OCI-LY7 (cell line): ENCODE measurements around the gene NTM. TPM values are rescaled to one million over a fixed set of nuclear protein-coding genes. Genes with fewer than 3 reads are reported as not detected.

Experiments
- BruUV-seq: library from RNA; stranded (reverse); fragments of 400-500 nt; replicated peaks from 2 replicates; lab custom pipeline; 2021; lab: Mats Ljungman, UMichigan
- CTCF ChIA-PET: fragments of 300-600 bp; sonication (Branson Sonifier 250); formaldehyde crosslinking; loops from one replicate; lab custom pipeline; 2022; ENCODE audit warnings: antibody characterized with exemption; ENCODE audit not compliant: unreplicated experiment; lab: Charles Lee
- POLR2A ChIA-PET: fragments of 300-600 bp; sonication (Branson Sonifier 250); formaldehyde crosslinking; loops from one replicate; lab custom pipeline; 2022; ENCODE audit warnings: antibody characterized with exemption; lab: Charles Lee
- DNase-seq: peaks from one replicate; pipeline ENCODE4 v3.0.0-alpha.2; 2015; ENCODE audit warnings: low spot score
- H2AFZ ChIP-seq: fragments of 200-600 bp; sonication (generic), shearing (Covaris generic); 2 replicates; pipeline ENCODE4 v1.6.1; 2014; ENCODE audit warnings: mild to moderate bottlenecking, antibody characterized with exemption, low read length, moderate library complexity
- H3K27ac ChIP-seq: fragments of 200-600 bp; sonication (generic); 2 replicates; pipeline ENCODE4 v1.5.1; 2014; ENCODE audit warnings: mixed run types, low read depth, mild to moderate bottlenecking, moderate library complexity, low read length, inconsistent platforms; ENCODE audit not compliant: poor library complexity, severe bottlenecking
- H3K36me3 ChIP-seq: fragments of 200-600 bp; sonication (generic); 2 replicates; pipeline ENCODE4 v1.6.1; 2014; ENCODE audit warnings: mild to moderate bottlenecking, antibody characterized with exemption, low read length, moderate library complexity, mixed read lengths; ENCODE audit not compliant: insufficient read depth
- H3K4me1 ChIP-seq: fragments of 200-600 bp; sonication (generic); 2 replicates; pipeline ENCODE4 v1.5.1; 2014; ENCODE audit warnings: mild to moderate bottlenecking, low read length; ENCODE audit not compliant: insufficient read depth, poor library complexity, severe bottlenecking
- H3K4me2 ChIP-seq: fragments of 200-600 bp; sonication (generic); 2 replicates; pipeline ENCODE4 v1.6.1; 2014; ENCODE audit warnings: mild to moderate bottlenecking, low read length
- H3K4me3 ChIP-seq: fragments of 200-600 bp; sonication (generic); 2 replicates; pipeline ENCODE4 v1.5.1; 2014; ENCODE audit warnings: mild to moderate bottlenecking, low read depth, low read length; ENCODE audit not compliant: poor library complexity, severe bottlenecking
- H3K79me2 ChIP-seq: fragments of 200-600 bp; sonication (generic); 2 replicates; pipeline ENCODE4 v1.6.1; 2016; ENCODE audit warnings: low read depth, mild to moderate bottlenecking, low read length, moderate library complexity, mixed read lengths; ENCODE audit not compliant: insufficient read depth
- H3K9me2 ChIP-seq: fragments of 200-600 bp; sonication (generic); 2 replicates; pipeline ENCODE4 v1.6.1; 2016; ENCODE audit warnings: mild to moderate bottlenecking, low read length, mixed read lengths; ENCODE audit not compliant: insufficient read depth
- H3K9me3 ChIP-seq: fragments of 200-600 bp; sonication (generic); 2 replicates; pipeline ENCODE4 v1.6.1; 2014; ENCODE audit warnings: mild to moderate bottlenecking, mixed run types, low read length, mixed read lengths
- H4K20me1 ChIP-seq: fragments of 200-600 bp; sonication (generic); 2 replicates; pipeline ENCODE4 v1.6.1; 2014; ENCODE audit warnings: mild to moderate bottlenecking, antibody characterized with exemption, low read length, moderate library complexity, mixed read lengths; ENCODE audit not compliant: insufficient read depth
- EZH2phosphoT487 ChIP-seq: fragments of 200-600 bp; sonication (generic); IDR thresholded peaks from 2 replicates; pipeline ENCODE4 v1.6.1; 2018; ENCODE audit warnings: low read depth, borderline replicate concordance, mild to moderate bottlenecking, mixed run types, antibody characterized with exemption, low read length, moderate library complexity, mixed read lengths
- intact Hi-C: fragments of 100-400 bp; cut with micrococcal nuclease; formaldehyde crosslinking; loops from one replicate; pipeline ENCODE4 v1.10.0; 2022; ENCODE audit not compliant: unreplicated experiment
- total RNA-seq, 2 experiments: library from RNA; depleted of rRNA in 1 of 2; stranded (reverse); fragments of >200 nt in 1 of 2; shearing (Covaris generic) in 1 of 2; gene quantifications; 2 replicates each; pipeline ENCODE4 v1.2.3, GENCODE V29; 2014 to 2022
- TF ChIP-seq, protein P1 (sequence below): fragments of 200-600 bp; sonication (generic); conservative IDR thresholded peaks from 2 replicates; pipeline ENCODE4 v1.5.1; 2014; ENCODE audit warnings: mild to moderate bottlenecking, antibody characterized with exemption, low read length, moderate library complexity, mixed read lengths

The NTM gene
- total RNA-seq, 2 experiments from 2014 or later = not detected

DNA sequence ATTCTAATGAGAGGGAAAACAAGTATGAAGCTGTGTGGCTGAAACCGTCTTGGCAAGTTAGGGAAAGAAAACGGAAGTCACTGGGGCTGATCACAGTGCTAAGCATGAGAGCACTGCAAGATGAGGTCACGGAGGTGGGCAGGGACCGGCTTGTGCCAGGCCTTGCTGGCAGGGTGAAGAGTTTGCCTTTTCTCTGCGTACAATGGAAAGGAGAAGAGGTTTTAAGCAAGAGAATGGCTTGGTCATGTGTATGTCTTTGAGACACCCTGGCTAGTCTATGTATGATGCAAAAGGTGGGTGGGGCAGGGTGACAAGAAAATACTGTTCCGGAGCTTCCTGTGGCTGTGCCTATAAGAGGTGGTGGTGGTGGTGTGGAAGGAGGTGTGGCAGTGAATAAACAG lies 567.9 kb downstream of the NTM start:
- DNase-seq = no peak
- no peak overlapping the region for H3K4me3 ChIP-seq
- no peaks in the 10 kb centered on the region for H3K9me3 ChIP-seq
- no peaks in the 10 kb centered on the region for H3K4me1 ChIP-seq
- H3K9me2 ChIP-seq = no peaks in the 10 kb centered on the region
- H4K20me1 ChIP-seq = no peaks in the 10 kb centered on the region
- BruUV-seq = no TSS peak
- no peak overlapping the region for H3K4me2 ChIP-seq
- no peak overlapping the region for H3K27ac ChIP-seq
- H3K36me3 ChIP-seq = no peaks in the 10 kb centered on the region
- TF ChIP-seq, protein P1, sequence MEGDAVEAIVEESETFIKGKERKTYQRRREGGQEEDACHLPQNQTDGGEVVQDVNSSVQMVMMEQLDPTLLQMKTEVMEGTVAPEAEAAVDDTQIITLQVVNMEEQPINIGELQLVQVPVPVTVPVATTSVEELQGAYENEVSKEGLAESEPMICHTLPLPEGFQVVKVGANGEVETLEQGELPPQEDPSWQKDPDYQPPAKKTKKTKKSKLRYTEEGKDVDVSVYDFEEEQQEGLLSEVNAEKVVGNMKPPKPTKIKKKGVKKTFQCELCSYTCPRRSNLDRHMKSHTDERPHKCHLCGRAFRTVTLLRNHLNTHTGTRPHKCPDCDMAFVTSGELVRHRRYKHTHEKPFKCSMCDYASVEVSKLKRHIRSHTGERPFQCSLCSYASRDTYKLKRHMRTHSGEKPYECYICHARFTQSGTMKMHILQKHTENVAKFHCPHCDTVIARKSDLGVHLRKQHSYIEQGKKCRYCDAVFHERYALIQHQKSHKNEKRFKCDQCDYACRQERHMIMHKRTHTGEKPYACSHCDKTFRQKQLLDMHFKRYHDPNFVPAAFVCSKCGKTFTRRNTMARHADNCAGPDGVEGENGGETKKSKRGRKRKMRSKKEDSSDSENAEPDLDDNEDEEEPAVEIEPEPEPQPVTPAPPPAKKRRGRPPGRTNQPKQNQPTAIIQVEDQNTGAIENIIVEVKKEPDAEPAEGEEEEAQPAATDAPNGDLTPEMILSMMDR = no peak
- no peak for TF ChIP-seq EZH2phosphoT487
- H3K79me2 ChIP-seq = no peaks in the 10 kb centered on the region
- intact Hi-C loops = no loop called here
- H2AFZ ChIP-seq = no peak overlapping the region
- CTCF ChIA-PET = no interaction called here
- POLR2A ChIA-PET = no interaction called here

DNA sequence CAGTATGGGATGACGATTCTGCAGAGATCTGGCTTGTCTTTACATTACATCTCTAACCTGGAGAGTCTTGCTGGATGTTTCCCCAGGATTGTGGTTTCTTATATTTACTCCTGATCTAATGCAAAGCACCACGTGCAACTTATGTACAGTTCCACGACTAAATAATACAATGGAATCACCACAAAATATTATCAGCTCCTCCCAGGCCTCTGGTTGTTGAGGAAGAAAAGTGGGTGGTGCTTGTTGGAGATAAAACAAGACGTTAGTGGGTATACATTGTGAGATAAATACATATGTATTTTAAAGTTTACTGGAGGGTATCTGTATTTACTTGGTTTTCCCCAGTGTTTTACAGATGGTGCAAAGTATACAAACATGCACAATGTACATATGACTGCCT lies 569.7 kb downstream of the NTM start:
- Histone ChIP-seq H3K36me3 (no peaks in the 10 kb centered on the region), H3K4me2 (no peak overlapping the region), H3K4me1 (no peaks in the 10 kb centered on the region), H4K20me1 (no peaks in the 10 kb centered on the region), H3K4me3 (no peak overlapping the region), H3K27ac (no peak overlapping the region), H3K9me2 (no peaks in the 10 kb centered on the region), H3K9me3 (no peaks in the 10 kb centered on the region), H3K79me2 (no peaks in the 10 kb centered on the region), H2AFZ (no peak overlapping the region)
- no TSS peak for BruUV-seq
- TF ChIP-seq, protein P1 = no peak
- TF ChIP-seq EZH2phosphoT487 = no peak
- POLR2A ChIA-PET = no interaction called here
- CTCF ChIA-PET = interaction anchor here (0.5 kb wide), 1 partner anchor 23 kb away, joined by 3 read pairs; no protein-coding TSS in a partner anchor
- intact Hi-C loops = no loop called here
- no peak for DNase-seq

DNA sequence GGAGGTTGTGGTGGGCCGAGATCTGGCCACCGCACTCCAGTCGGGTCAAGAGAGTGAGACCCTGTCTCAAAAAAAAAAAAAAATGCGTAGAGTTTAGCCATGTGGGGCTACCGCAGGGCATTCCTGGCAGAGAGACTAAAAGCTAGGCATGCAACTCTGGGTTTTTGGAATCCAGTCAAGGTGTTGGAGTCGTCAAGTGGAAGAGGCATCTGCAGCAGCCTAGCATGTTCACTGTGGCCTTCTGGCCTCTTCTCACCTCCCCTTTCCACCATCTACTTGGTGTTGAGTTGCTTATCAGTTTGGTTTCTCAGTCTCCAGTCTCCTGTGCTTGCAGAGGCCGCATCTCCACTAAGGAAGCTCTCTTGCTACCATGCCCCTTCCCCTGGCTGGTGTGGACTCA lies 572.5 kb downstream of the NTM start:
- POLR2A ChIA-PET = no interaction called here
- intact Hi-C loops = no loop called here
- BruUV-seq = no TSS peak

More for the DNA sequence above, 572.5 kb downstream of the NTM start:
- no peaks in the 10 kb centered on the region for H3K79me2 ChIP-seq
- no peak for TF ChIP-seq EZH2phosphoT487
- TF ChIP-seq, protein P1 = no peak
- CTCF ChIA-PET = no interaction called here
- no peaks in the 10 kb centered on the region for H3K36me3 ChIP-seq
- no peak overlapping the region for H3K4me2 ChIP-seq
- no peak overlapping the region for H3K27ac ChIP-seq
- H3K9me3 ChIP-seq = no peaks in the 10 kb centered on the region
- DNase-seq = no peak
- H4K20me1 ChIP-seq = no peaks in the 10 kb centered on the region
- H3K9me2 ChIP-seq = no peaks in the 10 kb centered on the region
- no peak overlapping the region for H3K4me3 ChIP-seq
- no peaks in the 10 kb centered on the region for H3K4me1 ChIP-seq
- no peak overlapping the region for H2AFZ ChIP-seq
